Tibial artery (tissue), 4 donors: ENCODE results near the gene DENND2D.
A peak's percentile ranks its signal among the peaks of the same experiment; 100 is the strongest.

Source experiments
- DNase-seq, 2 donors: peaks; one replicate each; pipeline ENCODE4 v3.0.0-alpha.2; 2019
- H3K27ac ChIP-seq, 2 donors: fragments of 200-600 bp; sonication (generic) in 1 of 2; 1 replicate in 1 of 2; 2 replicates in 1 of 2; pipeline ENCODE4 v1.5.1; 2018 to 2019; ENCODE audit warnings: mild to moderate bottlenecking in 1 of 2
- H3K27me3 ChIP-seq, 2 donors: fragments of 200-600 bp; sonication (generic) in 1 of 2; one replicate each; pipeline versions ENCODE4 v1.5.1 to v1.6.0; 2016 to 2019
- H3K36me3 ChIP-seq, 3 donors: fragments of 200-600 bp; sonication (generic) in 2 of 3; one replicate each; pipeline ENCODE4 v1.5.1; 2016 to 2019; ENCODE audit warnings: mild to moderate bottlenecking in 2 of 3
- H3K4me1 ChIP-seq, 4 donors: fragments of 200-600 bp; sonication (generic) in 2 of 4; 1 replicate in 3 of 4; 2 replicates in 1 of 4; pipeline ENCODE4 v1.5.1; 2016 to 2019
- H3K4me3 ChIP-seq, 2 donors: fragments of 200-600 bp; sonication (generic) in 1 of 2; 1 replicate in 1 of 2; 2 replicates in 1 of 2; pipeline ENCODE4 v1.5.1; 2018 to 2019; ENCODE audit warnings: mild to moderate bottlenecking in 2 of 2
- H3K9me3 ChIP-seq, 3 donors: fragments of 200-600 bp; sonication (generic) in 1 of 3; one replicate each; pipeline ENCODE4 v1.5.1; 2016 to 2019
- CTCF ChIP-seq, 2 experiments: fragments of 200-600 bp in 1 of 2; fragments of 450-650 bp in 1 of 2; IDR thresholded peaks; one replicate each; pipeline ENCODE4 v1.5.1; 2017 to 2019; ENCODE audit warnings: antibody characterized with exemption in 2 of 2, mild to moderate bottlenecking in 1 of 2, moderate library complexity in 1 of 2
- intact Hi-C: fragments of 100-400 bp; cut with DNase I; formaldehyde crosslinking; loops from one replicate; pipeline ENCODE4 v1.15.0; 2023; ENCODE audit warnings: low total_unique reads

DENND2D gene

GRCh38 chr1:111147948-111148347, 52.5 kb downstream of the DENND2D start:
- H3K9me3 ChIP-seq, result no peaks in the 10 kb centered on the region
- peaks cover 11 to 53% (median 17%) of the 10 kb centered on the region in 3 donors for H3K36me3 ChIP-seq
- no peak overlapping the region for H3K27ac ChIP-seq
- intact Hi-C loops, result no loop called here
- H3K4me1 ChIP-seq, result no peaks in the 10 kb centered on the region
- DNase-seq, result no peak
- H3K4me3 ChIP-seq, result no peak overlapping the region
- no peaks in the 10 kb centered on the region for H3K27me3 ChIP-seq
- TF ChIP-seq CTCF (IDR thresholded peaks at IDR 0.05), result no peak

- DNase-seq, result no peak
- Histone ChIP-seq H3K36me3 (peaks cover 10 to 43% (median 17%) of the 10 kb centered on the region in 3 donors), H3K4me3 (no peak overlapping the region), H3K9me3 (no peaks in the 10 kb centered on the region), H3K27me3 (no peaks in the 10 kb centered on the region), H3K27ac (no peak overlapping the region), H3K4me1 (peaks cover 0 to 14% (median 9%) of the 10 kb centered on the region in 4 donors)
- no peak for TF ChIP-seq CTCF (IDR thresholded peaks at IDR 0.05)
- intact Hi-C loops, result no loop called here
Observed at GRCh38 chr1:111145963-111146768, 54.3 kb downstream of the DENND2D start.

GRCh38 chr1:111145542-111145941, 54.9 kb downstream of the DENND2D start:
- intact Hi-C loops, result no loop called here
- H3K27me3 ChIP-seq, result no peaks in the 10 kb centered on the region

GRCh38 chr1:111142356-111142975, 58.0 kb downstream of the DENND2D start:
- no peaks in the 10 kb centered on the region for H3K9me3 ChIP-seq
- no peaks in the 10 kb centered on the region for H3K27me3 ChIP-seq
- H3K4me3 ChIP-seq, result no peak overlapping the region
- intact Hi-C loops, result no loop called here
- peaks cover 0 to 27% (median 18%) of the 10 kb centered on the region in 4 donors for H3K4me1 ChIP-seq
- peaks cover 0 to 9% (median 0%) of the 10 kb centered on the region in 3 donors for H3K36me3 ChIP-seq
- no peak for DNase-seq
- no peak overlapping the region for H3K27ac ChIP-seq
- TF ChIP-seq CTCF (IDR thresholded peaks at IDR 0.05), result no peak

More at GRCh38 chr1:111145542-111145941, 54.9 kb downstream of the DENND2D start:
- H3K9me3 ChIP-seq, result no peaks in the 10 kb centered on the region
- TF ChIP-seq CTCF (IDR thresholded peaks at IDR 0.05), result no peak
- DNase-seq, result no peak
- H3K27ac ChIP-seq, result no peak overlapping the region
- H3K4me1 ChIP-seq, result peaks cover 0 to 19% (median 13%) of the 10 kb centered on the region in 4 donors
- H3K36me3 ChIP-seq, result peaks cover 10 to 37% (median 17%) of the 10 kb centered on the region in 3 donors
- H3K4me3 ChIP-seq, result no peak overlapping the region

- Histone ChIP-seq H3K36me3 (peaks cover 0 to 9% (median 0%) of the 10 kb centered on the region in 3 donors), H3K27me3 (no peaks in the 10 kb centered on the region), H3K27ac (no peak overlapping the region), H3K4me1 (peaks cover 0 to 27% (median 18%) of the 10 kb centered on the region in 4 donors), H3K9me3 (no peaks in the 10 kb centered on the region), H3K4me3 (peak overlapping the region; percentile 92 to 94)
- TF ChIP-seq CTCF (IDR thresholded peaks at IDR 0.05), result no peak
- intact Hi-C loops, result no loop called here
- no peak for DNase-seq
Observed at GRCh38 chr1:111141245-111142220, 58.9 kb downstream of the DENND2D start.
